ENCODE measurements around the gene PTPN7. TPM values are rescaled to one million over a fixed set of nuclear protein-coding genes. Genes with fewer than 3 reads are reported as not detected.

PTPN7 gene
- total RNA-seq, 1 donor from 2014 or later: 0.75 TPM

DNA sequence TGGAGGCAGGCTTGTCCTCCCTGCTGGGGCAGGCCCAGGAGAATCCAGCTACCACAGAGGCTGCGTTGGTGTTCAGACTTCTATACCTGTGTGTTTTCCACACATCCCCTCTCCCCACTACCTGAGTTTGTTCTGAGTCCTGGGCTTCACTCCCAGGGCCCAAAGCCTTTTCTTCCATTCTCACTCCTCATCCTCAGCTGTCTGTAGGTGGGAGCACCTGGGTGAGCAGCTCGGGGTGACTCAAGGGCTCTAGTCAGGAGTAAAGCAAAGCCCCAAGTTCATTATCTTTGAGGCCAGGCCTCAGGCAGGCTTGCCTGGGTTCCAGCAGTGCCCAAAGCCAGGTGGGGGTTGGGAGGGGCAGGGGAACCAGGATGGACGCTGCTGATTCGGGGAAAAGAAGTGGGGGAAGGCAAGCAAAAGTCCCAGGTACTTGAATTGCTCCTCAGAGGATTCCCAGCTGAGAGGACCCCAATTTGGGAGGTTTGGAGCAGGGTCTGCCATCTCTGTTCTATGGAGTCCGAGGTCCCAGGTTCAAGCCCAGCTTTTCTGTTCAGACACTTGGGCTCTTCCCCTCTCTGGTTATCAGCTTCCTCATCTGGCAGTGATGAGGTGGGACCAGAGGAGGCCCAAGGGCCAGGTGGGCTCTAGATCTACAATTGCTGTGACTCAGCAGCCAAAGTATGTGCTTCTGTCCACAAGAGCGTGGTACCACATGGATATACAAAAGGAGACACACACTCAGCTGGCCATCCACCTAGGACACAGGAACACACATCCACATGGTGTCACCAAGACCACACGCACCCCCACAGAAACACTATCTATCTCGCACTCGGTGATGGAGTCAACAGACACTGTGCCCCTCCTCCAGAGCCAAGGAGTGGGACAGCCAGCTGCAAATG, 5.8 kb upstream of the PTPN7 start:
- Histone ChIP-seq H4K20me1 (ENCODE audit: insufficient read depth, low read length) (no peaks in the 10 kb centered on the region), H2AFZ (ENCODE audit: low read depth, low read length) (no peak overlapping the region)
- no peak for TF ChIP-seq EZH2 (IDR thresholded peaks at IDR 0.05; ENCODE audit: insufficient read depth, low read length)
- TF ChIP-seq, protein P1, sequence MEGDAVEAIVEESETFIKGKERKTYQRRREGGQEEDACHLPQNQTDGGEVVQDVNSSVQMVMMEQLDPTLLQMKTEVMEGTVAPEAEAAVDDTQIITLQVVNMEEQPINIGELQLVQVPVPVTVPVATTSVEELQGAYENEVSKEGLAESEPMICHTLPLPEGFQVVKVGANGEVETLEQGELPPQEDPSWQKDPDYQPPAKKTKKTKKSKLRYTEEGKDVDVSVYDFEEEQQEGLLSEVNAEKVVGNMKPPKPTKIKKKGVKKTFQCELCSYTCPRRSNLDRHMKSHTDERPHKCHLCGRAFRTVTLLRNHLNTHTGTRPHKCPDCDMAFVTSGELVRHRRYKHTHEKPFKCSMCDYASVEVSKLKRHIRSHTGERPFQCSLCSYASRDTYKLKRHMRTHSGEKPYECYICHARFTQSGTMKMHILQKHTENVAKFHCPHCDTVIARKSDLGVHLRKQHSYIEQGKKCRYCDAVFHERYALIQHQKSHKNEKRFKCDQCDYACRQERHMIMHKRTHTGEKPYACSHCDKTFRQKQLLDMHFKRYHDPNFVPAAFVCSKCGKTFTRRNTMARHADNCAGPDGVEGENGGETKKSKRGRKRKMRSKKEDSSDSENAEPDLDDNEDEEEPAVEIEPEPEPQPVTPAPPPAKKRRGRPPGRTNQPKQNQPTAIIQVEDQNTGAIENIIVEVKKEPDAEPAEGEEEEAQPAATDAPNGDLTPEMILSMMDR (IDR thresholded peaks at IDR 0.05; ENCODE audit: insufficient read depth, low read depth, low read length): no peak

DNA sequence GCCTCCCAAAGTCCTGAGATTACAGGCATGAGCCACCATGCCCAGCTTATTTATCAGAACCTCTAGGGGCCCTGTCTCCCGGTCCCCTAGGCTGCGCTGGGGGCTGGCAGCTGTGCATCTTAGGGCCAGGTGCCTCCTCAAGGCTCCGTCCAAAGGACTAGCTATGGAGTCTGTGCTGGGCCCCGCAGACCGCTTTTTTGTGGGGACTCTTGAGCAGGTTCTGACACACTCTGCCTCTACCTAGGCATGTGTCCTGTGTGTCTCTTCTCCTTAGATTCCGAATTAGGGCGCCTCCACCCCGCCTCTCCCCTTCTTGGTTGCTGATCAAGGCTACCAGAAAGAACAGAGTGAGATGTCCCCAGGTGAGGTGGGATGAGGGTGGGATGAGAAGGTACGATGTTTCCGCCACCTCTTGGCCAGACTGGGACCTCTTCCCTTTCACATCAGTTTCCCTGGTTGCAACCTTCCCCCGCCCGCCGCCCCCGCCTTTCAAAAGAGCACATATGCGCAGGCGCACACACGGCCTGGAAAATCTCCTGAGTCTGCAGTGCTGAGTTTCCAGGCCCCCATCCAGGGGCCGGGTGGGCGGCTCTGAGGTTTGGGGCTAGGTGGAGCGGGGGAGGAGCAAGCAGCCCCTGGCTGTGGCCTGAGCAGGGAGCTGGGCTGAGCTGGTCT, 5.0 kb upstream of the PTPN7 start:
- Histone ChIP-seq H3K27me3 (ENCODE audit: insufficient read depth, low read length) (no peaks in the 10 kb centered on the region), H3K9me3 (ENCODE audit: insufficient read depth, low read depth, low read length) (no peaks in the 10 kb centered on the region), H3K4me3 (ENCODE audit: insufficient read depth, low read depth, low read length) (no peak overlapping the region), H3K27ac (ENCODE audit: low read depth, low read length) (no peak overlapping the region), H3K4me2 (ENCODE audit: low read length) (no peak overlapping the region), H3K9ac (ENCODE audit: low read length) (no peak overlapping the region), H3K79me2 (ENCODE audit: insufficient read depth, low read length) (no peaks in the 10 kb centered on the region), H3K36me3 (ENCODE audit: insufficient read depth, low read length) (no peaks in the 10 kb centered on the region), H2AFZ (ENCODE audit: low read depth, low read length) (no peak overlapping the region), H3K4me1 (ENCODE audit: insufficient read depth, low read length) (peaks cover 3% of the 10 kb centered on the region), H4K20me1 (ENCODE audit: insufficient read depth, low read length) (no peaks in the 10 kb centered on the region)
- FAIRE-seq (no peak), DNase-seq (ENCODE audit: low read depth) (no peak)
- Mint-ChIP-seq H3K9me3 (ENCODE audit: unreplicated experiment) (no peaks in the 10 kb centered on the region), H3K4me3 (ENCODE audit: unreplicated experiment) (no peak overlapping the region), H3K27ac (ENCODE audit: unreplicated experiment) (no peak overlapping the region), H3K27me3 (ENCODE audit: low read depth, unreplicated experiment) (peaks cover 17% of the 10 kb centered on the region), H3K36me3 (ENCODE audit: low read depth, unreplicated experiment) (no peaks in the 10 kb centered on the region), H3K4me1 (ENCODE audit: low read depth, unreplicated experiment) (peaks cover 10% of the 10 kb centered on the region)
- no peak for TF ChIP-seq EZH2 (IDR thresholded peaks at IDR 0.05; ENCODE audit: insufficient read depth, low read length)
- TF ChIP-seq, protein P1 (IDR thresholded peaks at IDR 0.05; ENCODE audit: insufficient read depth, low read depth, low read length): no peak

More for the DNA sequence above, 5.8 kb upstream of the PTPN7 start:
- Histone ChIP-seq H3K4me2 (ENCODE audit: low read length) (no peak overlapping the region), H3K36me3 (ENCODE audit: insufficient read depth, low read length) (no peaks in the 10 kb centered on the region), H3K79me2 (ENCODE audit: insufficient read depth, low read length) (no peaks in the 10 kb centered on the region), H3K9ac (ENCODE audit: low read length) (no peak overlapping the region), H3K27me3 (ENCODE audit: insufficient read depth, low read length) (no peaks in the 10 kb centered on the region), H3K27ac (ENCODE audit: low read depth, low read length) (no peak overlapping the region), H3K9me3 (ENCODE audit: insufficient read depth, low read depth, low read length) (no peaks in the 10 kb centered on the region), H3K4me3 (ENCODE audit: insufficient read depth, low read depth, low read length) (no peak overlapping the region), H3K4me1 (ENCODE audit: insufficient read depth, low read length) (no peaks in the 10 kb centered on the region)
- Mint-ChIP-seq H3K36me3 (ENCODE audit: low read depth, unreplicated experiment) (no peaks in the 10 kb centered on the region), H3K9me3 (ENCODE audit: unreplicated experiment) (no peaks in the 10 kb centered on the region), H3K4me3 (ENCODE audit: unreplicated experiment) (no peak overlapping the region), H3K27ac (ENCODE audit: unreplicated experiment) (no peak overlapping the region), H3K27me3 (ENCODE audit: low read depth, unreplicated experiment) (peaks cover 17% of the 10 kb centered on the region), H3K4me1 (ENCODE audit: low read depth, unreplicated experiment) (peaks cover 5% of the 10 kb centered on the region)
- no peak for DNase-seq (ENCODE audit: low read depth)
- FAIRE-seq: no peak
